Chondrocyte (in vitro differentiated cells): ENCODE measurements around the gene ABCA6. TPM values are rescaled to one million over a fixed set of nuclear protein-coding genes. Genes with fewer than 3 reads are reported as not detected.
A peak's percentile ranks its signal among the peaks of the same experiment; 100 is the strongest.
"Not testable (repeated sequence)": the region's sequence is repeated elsewhere in the genome, so short reads cannot be mapped to it uniquely, and the experiment has no call there.

Experiments
- DNase-seq: peaks from one replicate; pipeline ENCODE4 v3.0.0; 2021; ENCODE audit warnings: mixed read lengths, low spot score
- H3K27ac Mint-ChIP-seq: one replicate; pipeline ENCODE4 v1.8.0; 2021; ENCODE audit warnings: mild to moderate bottlenecking, moderate library complexity, mixed read lengths; ENCODE audit not compliant: unreplicated experiment
- H3K27me3 Mint-ChIP-seq: 2 replicates; pipeline ENCODE4 v1.8.0; 2021; ENCODE audit warnings: low read depth, mixed read lengths
- H3K36me3 Mint-ChIP-seq: 2 replicates; pipeline ENCODE4 v1.8.0; 2021; ENCODE audit warnings: low read depth, mixed read lengths
- H3K4me1 Mint-ChIP-seq: 2 replicates; pipeline ENCODE4 v1.8.0; 2021; ENCODE audit warnings: low read depth, mild to moderate bottlenecking, mixed read lengths
- H3K4me3 Mint-ChIP-seq: one replicate; pipeline ENCODE4 v1.8.0; 2021; ENCODE audit warnings: mild to moderate bottlenecking, moderate library complexity, mixed read lengths; ENCODE audit not compliant: unreplicated experiment
- H3K9me3 Mint-ChIP-seq: 2 replicates; pipeline ENCODE4 v1.8.0; 2021; ENCODE audit warnings: low read depth, mixed read lengths
- total RNA-seq: library from RNA; stranded (reverse); gene quantifications from 3 replicates; pipeline ENCODE4 v1.2.1, GENCODE V29; 2021
- TF ChIP-seq, protein P1 (sequence below): fragments of 200-600 bp; sonication (generic); IDR thresholded peaks from 2 replicates; pipeline ENCODE4 v1.5.0; 2021; ENCODE audit warnings: antibody characterized with exemption, mild to moderate bottlenecking, moderate library complexity

Gene ABCA6
- total RNA-seq, 1 donor from 2014 or later: 0.30 TPM

DNA sequence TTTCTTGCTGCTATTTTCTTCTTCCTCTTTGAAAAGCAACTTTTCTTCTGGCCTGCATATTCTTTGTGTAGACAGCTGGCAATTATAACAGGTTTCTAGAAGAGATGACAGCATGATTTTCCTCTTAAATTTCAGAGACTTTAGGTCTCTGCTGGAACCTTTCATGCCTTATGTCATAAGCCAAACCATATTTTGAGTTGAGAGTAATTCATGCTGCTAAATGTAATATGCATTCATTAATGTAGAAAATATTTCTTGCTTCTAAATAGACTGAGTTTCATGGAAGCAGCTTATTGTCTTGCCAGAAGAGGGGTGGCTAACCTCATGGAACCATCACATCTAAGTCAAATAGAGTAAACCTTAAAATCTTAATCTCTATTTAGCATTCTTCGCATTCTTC is 55.1 kb downstream of the ABCA6 start:
- H3K9me3 Mint-ChIP-seq: peaks cover 8% of the 10 kb centered on the region
- no peak overlapping the region for H3K27ac Mint-ChIP-seq
- DNase-seq: no peak
- H3K27me3 Mint-ChIP-seq: no peaks in the 10 kb centered on the region
- no peak overlapping the region for H3K4me3 Mint-ChIP-seq
- TF ChIP-seq, protein P1, sequence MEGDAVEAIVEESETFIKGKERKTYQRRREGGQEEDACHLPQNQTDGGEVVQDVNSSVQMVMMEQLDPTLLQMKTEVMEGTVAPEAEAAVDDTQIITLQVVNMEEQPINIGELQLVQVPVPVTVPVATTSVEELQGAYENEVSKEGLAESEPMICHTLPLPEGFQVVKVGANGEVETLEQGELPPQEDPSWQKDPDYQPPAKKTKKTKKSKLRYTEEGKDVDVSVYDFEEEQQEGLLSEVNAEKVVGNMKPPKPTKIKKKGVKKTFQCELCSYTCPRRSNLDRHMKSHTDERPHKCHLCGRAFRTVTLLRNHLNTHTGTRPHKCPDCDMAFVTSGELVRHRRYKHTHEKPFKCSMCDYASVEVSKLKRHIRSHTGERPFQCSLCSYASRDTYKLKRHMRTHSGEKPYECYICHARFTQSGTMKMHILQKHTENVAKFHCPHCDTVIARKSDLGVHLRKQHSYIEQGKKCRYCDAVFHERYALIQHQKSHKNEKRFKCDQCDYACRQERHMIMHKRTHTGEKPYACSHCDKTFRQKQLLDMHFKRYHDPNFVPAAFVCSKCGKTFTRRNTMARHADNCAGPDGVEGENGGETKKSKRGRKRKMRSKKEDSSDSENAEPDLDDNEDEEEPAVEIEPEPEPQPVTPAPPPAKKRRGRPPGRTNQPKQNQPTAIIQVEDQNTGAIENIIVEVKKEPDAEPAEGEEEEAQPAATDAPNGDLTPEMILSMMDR: no peak
- H3K36me3 Mint-ChIP-seq: no peaks in the 10 kb centered on the region
- H3K4me1 Mint-ChIP-seq: no peaks in the 10 kb centered on the region

DNA sequence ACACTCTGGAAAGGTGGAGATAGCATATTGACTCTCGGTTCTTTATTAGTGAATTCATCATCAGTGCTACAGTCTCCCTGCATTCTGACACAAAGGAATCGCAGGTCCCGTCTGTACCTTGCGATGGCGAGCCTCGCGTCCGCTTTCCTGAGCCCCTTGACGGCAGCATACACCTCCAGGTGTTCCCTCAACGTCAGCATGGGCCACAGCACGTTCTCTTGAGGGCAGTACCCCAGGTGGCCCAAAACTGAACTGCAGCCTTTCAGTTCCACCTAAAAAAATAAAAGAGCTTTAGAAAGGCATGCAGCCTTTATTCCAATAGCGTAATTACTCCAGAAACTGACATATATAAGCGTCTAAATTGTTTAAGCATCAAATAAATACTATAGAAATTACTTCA is 56.8 kb downstream of the ABCA6 start:
- TF ChIP-seq, protein P1: peak; percentile 50
- Mint-ChIP-seq H3K27ac (peak overlapping the region; percentile 18), H3K4me3 (no peak overlapping the region), H3K36me3 (no peaks in the 10 kb centered on the region), H3K27me3 (no peaks in the 10 kb centered on the region), H3K4me1 (no peaks in the 10 kb centered on the region), H3K9me3 (peaks cover 8% of the 10 kb centered on the region)
- no peak for DNase-seq

DNA sequence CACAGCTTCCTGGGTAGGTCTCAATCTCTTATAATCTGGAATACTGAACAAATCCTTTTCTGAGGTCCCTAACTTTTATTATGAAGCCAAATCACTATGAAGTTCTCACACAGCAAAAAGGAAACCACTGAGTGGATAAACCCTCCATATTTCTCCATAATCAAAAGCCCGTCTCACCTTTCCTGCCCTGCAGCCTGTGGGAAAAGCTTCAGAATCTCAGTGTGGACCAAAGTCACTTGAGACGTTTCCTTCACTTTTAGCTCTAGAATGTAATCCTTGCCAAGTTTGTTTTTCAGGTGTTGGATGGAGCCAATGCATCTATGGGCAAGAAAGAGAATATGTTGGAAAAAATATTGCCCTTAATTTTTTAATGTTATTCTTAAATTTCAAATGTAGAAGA is 59.0 kb downstream of the ABCA6 start:
- H3K9me3 Mint-ChIP-seq: peaks cover 8% of the 10 kb centered on the region
- DNase-seq: no peak
- H3K36me3 Mint-ChIP-seq: no peaks in the 10 kb centered on the region
- no peak overlapping the region for H3K27ac Mint-ChIP-seq
- no peaks in the 10 kb centered on the region for H3K27me3 Mint-ChIP-seq
- no peak overlapping the region for H3K4me3 Mint-ChIP-seq
- TF ChIP-seq, protein P1: no peak
- H3K4me1 Mint-ChIP-seq: no peaks in the 10 kb centered on the region

DNA sequence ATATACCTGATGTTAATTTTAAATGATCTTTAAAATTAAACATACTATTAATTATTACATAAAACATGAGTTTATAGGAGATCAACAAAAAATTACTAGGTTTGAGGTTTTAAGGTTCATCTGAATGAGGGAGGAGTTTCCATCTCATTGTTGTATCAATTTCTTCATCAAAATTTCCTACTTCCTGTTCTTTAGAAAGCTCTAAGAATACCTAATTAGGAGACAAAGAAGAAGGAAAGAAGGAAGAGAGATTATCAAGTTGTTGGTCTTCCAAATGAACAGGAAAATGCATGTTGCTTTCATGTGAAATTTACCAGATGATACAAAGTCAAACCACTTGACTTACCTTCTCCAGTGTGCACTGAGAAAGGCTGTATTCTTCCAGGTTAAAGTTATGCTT is 62.8 kb downstream of the ABCA6 start:
- peaks cover 27% of the 10 kb centered on the region for H3K9me3 Mint-ChIP-seq
- H3K27me3 Mint-ChIP-seq: no peaks in the 10 kb centered on the region
- TF ChIP-seq, protein P1: no peak
- H3K36me3 Mint-ChIP-seq: peaks cover under 1% of the 10 kb centered on the region
- no peak overlapping the region for H3K4me3 Mint-ChIP-seq
- no peaks in the 10 kb centered on the region for H3K4me1 Mint-ChIP-seq
- DNase-seq: no peak
- no peak overlapping the region for H3K27ac Mint-ChIP-seq

DNA sequence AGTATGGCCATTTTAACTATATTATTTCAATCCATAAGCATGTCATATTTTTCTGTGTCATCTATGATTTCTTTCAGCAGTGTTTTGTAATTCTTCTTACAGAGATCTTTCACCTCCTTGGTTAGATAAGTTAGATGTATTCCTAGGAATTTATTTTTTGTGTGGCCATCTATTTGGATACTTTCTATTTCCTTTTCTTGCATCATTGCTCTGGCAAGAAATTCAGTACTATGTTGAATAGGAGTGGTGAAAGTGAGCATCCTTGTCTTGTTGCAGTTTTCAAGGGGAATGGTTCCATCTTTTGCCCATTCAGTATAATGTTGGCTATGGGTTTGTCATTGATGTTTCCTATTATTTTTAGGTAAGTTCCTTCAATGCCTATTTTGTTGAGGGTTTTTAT is 65.9 kb downstream of the ABCA6 start:
- H3K27me3 Mint-ChIP-seq: no peaks in the 10 kb centered on the region
- H3K9me3 Mint-ChIP-seq: peaks cover 25% of the 10 kb centered on the region
- no peak overlapping the region for H3K27ac Mint-ChIP-seq
- H3K4me3 Mint-ChIP-seq: no peak overlapping the region
- no peaks in the 10 kb centered on the region for H3K4me1 Mint-ChIP-seq
- TF ChIP-seq, protein P1: no peak
- H3K36me3 Mint-ChIP-seq: peaks cover 1% of the 10 kb centered on the region
- no peak for DNase-seq

DNA sequence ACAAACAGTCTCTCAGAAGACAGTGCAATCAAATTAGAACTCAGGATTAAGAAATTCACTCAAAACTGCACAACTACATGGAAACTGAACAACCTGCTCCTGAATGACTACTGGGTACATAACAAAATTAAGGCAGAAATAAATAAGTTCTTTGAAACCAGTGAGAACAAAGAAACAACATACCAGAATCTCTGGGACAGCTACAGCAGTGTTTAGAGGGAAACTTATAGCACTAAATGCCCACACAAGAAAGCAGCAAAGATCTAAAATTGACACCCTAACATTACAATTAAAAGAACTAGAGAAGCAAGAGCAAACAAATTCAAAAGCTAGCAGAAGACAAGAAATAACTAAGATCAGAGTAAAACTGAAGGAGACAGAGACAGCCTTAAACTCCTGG is 68.3 kb downstream of the ABCA6 start:
- DNase-seq, H3K36me3 Mint-ChIP-seq, H3K4me1 Mint-ChIP-seq, H3K27ac Mint-ChIP-seq, H3K4me3 Mint-ChIP-seq, H3K27me3 Mint-ChIP-seq: not testable (repeated sequence)
- peaks cover 25% of the 10 kb centered on the region for H3K9me3 Mint-ChIP-seq

DNA sequence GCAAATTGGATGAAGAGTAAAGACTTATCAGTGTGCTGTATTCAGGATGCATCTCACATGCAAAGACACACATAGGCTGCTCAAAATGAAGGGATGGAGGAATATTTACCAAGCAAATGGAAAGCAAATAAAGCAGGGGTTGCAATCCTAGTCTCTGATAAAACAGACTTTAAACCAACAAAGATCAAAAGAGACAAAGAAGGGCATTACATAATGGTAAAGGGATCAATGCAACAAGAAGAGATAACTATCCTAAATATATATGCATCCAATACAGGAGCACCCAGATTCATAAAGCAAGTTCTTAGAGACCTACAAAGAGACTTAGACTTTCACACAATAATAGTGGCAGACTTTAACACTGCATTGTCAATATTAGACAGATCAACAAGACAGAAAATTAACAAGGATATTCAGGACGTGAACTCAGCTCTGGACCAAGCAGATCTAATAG is 68.9 kb downstream of the ABCA6 start:
- not testable (repeated sequence) for DNase-seq, H3K4me3 Mint-ChIP-seq, H3K4me1 Mint-ChIP-seq, H3K27me3 Mint-ChIP-seq, H3K27ac Mint-ChIP-seq, H3K36me3 Mint-ChIP-seq
- peaks cover 25% of the 10 kb centered on the region for H3K9me3 Mint-ChIP-seq

DNA sequence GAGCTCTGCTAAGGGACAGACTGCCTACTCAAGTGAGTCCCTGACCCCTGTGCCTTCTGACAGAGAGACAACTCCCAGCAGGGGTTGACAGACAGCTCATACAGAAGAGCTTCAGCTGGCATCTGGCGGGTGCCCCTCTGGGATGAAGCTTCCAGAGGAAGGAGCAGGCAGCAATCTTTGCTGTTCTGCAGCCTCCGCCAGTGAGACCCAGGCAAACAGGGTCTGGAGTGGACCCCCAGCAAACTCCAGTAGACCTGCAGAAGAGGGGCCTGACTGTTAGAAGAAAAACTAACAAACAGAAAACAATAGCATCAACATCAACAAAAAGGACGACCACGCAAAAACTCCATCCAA is 70.5 kb downstream of the ABCA6 start:
- not testable (repeated sequence) for H3K4me1 Mint-ChIP-seq, DNase-seq, H3K27me3 Mint-ChIP-seq, H3K4me3 Mint-ChIP-seq, H3K36me3 Mint-ChIP-seq, H3K27ac Mint-ChIP-seq
- H3K9me3 Mint-ChIP-seq: peaks cover 18% of the 10 kb centered on the region
